GM12878 (cell line): ENCODE results near the gene HSPB1.
A peak's percentile ranks its signal among the peaks of the same experiment; 100 is the strongest.

Experiments used
- CEBPB ChIP-seq, 2 experiments: fragments of 150-350 bp in 1 of 2; IDR thresholded peaks; 2 replicates each; pipeline ENCODE4 v1.6.1; 2012 to 2014; ENCODE audit warnings: low read depth in 2 of 2, low read length in 2 of 2, borderline replicate concordance in 1 of 2, inconsistent platforms in 1 of 2
- CTCF ChIP-seq, 3 experiments: IDR thresholded peaks in 2 of 3; conservative IDR thresholded peaks in 1 of 3; 2 replicates each; pipeline ENCODE4 v1.5.1; 2011; ENCODE audit warnings: low read depth in 3 of 3, low read length in 3 of 3, mild to moderate bottlenecking in 3 of 3, control low read depth in 2 of 3, moderate library complexity in 2 of 3, inconsistent platforms in 1 of 3, mixed read lengths in 1 of 3; ENCODE audit not compliant: control insufficient read depth in 2 of 3, insufficient read depth in 1 of 3; ENCODE audit errors: extremely low read depth in 1 of 3
- EZH2 ChIP-seq: IDR thresholded peaks from 2 replicates; pipeline ENCODE4 v1.6.1; 2012; ENCODE audit warnings: low read depth, mild to moderate bottlenecking, control low read depth, inconsistent platforms, low read length, borderline replicate concordance; ENCODE audit not compliant: control insufficient read depth
- SMAD5 ChIP-seq: IDR thresholded peaks from 2 replicates; pipeline ENCODE4 v1.6.1; 2016; ENCODE audit warnings: antibody characterized with exemption, low read depth

- no peak; the same call in 1 of the 2 replicates for TF ChIP-seq SMAD5
- no peak for TF ChIP-seq EZH2
- 0 out of 4 replicates have a peak, but pooled peaks of 1 of the 2 experiments have one; percentile 29 for TF ChIP-seq CEBPB (IDR thresholded peaks at IDR 0.05; ENCODE audit: borderline replicate concordance in 1 of 2, low read depth in 2 of 2, low read length in 2 of 2)
- TF ChIP-seq CTCF (IDR thresholded peaks at IDR 0.05 in 2 of 3, conservative IDR thresholded peaks at IDR 0.05 in 1 of 3; ENCODE audit: control insufficient read depth in 2 of 3, extremely low read depth in 1 of 3, insufficient read depth in 1 of 3, low read depth in 3 of 3, low read length in 3 of 3) = peak in 2 of 3 experiments; percentile 24 to 29; a peak in 2 of 6 replicates
Measured at GRCh38 chr7:76318488-76319353, 16.2 kb downstream of the HSPB1 start.
